GM19025 (cell line): ENCODE measurements around the gene SULF2.

Experiments used
- ATAC-seq: cut with Tn5 transposase; IDR thresholded peaks from one replicate; pipeline ENCODE4 v1.9.1; 2021; ENCODE audit warnings: mild to moderate bottlenecking, low read depth, moderate library complexity; ENCODE audit not compliant: unreplicated experiment

Gene SULF2

GRCh38 chr20:47785854-47786764, 828 bp upstream of the SULF2 start:
- ATAC-seq, result no peak

GRCh38 chr20:47784599-47785310, 526 bp downstream of the SULF2 start:
- ATAC-seq, result no peak

GRCh38 chr20:47783828-47784598, 1.3 kb downstream of the SULF2 start:
- ATAC-seq, result no peak

- ATAC-seq, result no peak
Measured at GRCh38 chr20:47782920-47783552, 2.2 kb downstream of the SULF2 start.

- no peak for ATAC-seq
Measured at GRCh38 chr20:47782076-47782475, 3.2 kb downstream of the SULF2 start.

GRCh38 chr20:47781632-47782031, 3.6 kb downstream of the SULF2 start:
- no peak for ATAC-seq

- ATAC-seq, result no peak
Measured at GRCh38 chr20:47780720-47781389, 4.4 kb downstream of the SULF2 start.

- ATAC-seq, result no peak
Measured at GRCh38 chr20:47778398-47779354, 6.6 kb downstream of the SULF2 start.

- no peak for ATAC-seq
Measured at GRCh38 chr20:47777220-47777619, 8.1 kb downstream of the SULF2 start.

- no peak for ATAC-seq
Measured at GRCh38 chr20:47776639-47777038, 8.6 kb downstream of the SULF2 start.

GRCh38 chr20:47775841-47776240, 9.4 kb downstream of the SULF2 start:
- no peak for ATAC-seq

GRCh38 chr20:47775039-47775438, 10.2 kb downstream of the SULF2 start:
- ATAC-seq, result no peak

- no peak for ATAC-seq
Measured at GRCh38 chr20:47774131-47774777, 11.0 kb downstream of the SULF2 start.

GRCh38 chr20:47773371-47773786, 11.9 kb downstream of the SULF2 start:
- ATAC-seq, result no peak

- no peak for ATAC-seq
Measured at GRCh38 chr20:47770935-47771334, 14.3 kb downstream of the SULF2 start.

GRCh38 chr20:47768016-47768824, 17.1 kb downstream of the SULF2 start:
- ATAC-seq, result no peak
